Thymus (tissue), 11 donors: ENCODE measurements around the gene SPSB4. TPM values are rescaled to one million over a fixed set of nuclear protein-coding genes. Genes with fewer than 3 reads are reported as not detected.

Experiments
- DNase-seq, 9 donors: peaks; one replicate each; pipeline ENCODE4 v3.0.0-alpha.2; 2013; ENCODE audit warnings: low spot score in 9 of 9, low read depth in 6 of 9, missing footprints in 1 of 9
- H3K27ac ChIP-seq, 2 donors: one replicate each; pipeline ENCODE4 v1.5.1; 2013; ENCODE audit warnings: control low read depth in 1 of 2, low read depth in 1 of 2, low read length in 1 of 2, mild to moderate bottlenecking in 1 of 2, moderate library complexity in 1 of 2
- H3K27me3 ChIP-seq, 2 donors: one replicate each; pipeline ENCODE4 v1.5.1; 2013; ENCODE audit warnings: low read length in 1 of 2; ENCODE audit not compliant: control insufficient read depth in 2 of 2, insufficient read depth in 1 of 2
- H3K36me3 ChIP-seq, 2 donors: one replicate each; pipeline ENCODE4 v1.5.1; 2013; ENCODE audit warnings: low read length in 1 of 2, mild to moderate bottlenecking in 1 of 2, moderate library complexity in 1 of 2; ENCODE audit not compliant: control insufficient read depth in 2 of 2, insufficient read depth in 2 of 2
- H3K4me1 ChIP-seq, 2 donors: one replicate each; pipeline ENCODE4 v1.5.1; 2013; ENCODE audit warnings: low read length in 2 of 2; ENCODE audit not compliant: control insufficient read depth in 2 of 2, insufficient read depth in 2 of 2
- H3K4me3 ChIP-seq, 2 donors: one replicate each; pipeline ENCODE4 v1.5.1; 2013; ENCODE audit warnings: low read length in 2 of 2, control low read depth in 1 of 2, mild to moderate bottlenecking in 1 of 2
- H3K9me3 ChIP-seq, 2 donors: one replicate each; pipeline ENCODE4 v1.5.1; 2013; ENCODE audit warnings: low read length in 1 of 2, mild to moderate bottlenecking in 1 of 2; ENCODE audit not compliant: control insufficient read depth in 2 of 2, insufficient read depth in 1 of 2
- WGBS: extraction: QIAGEN DNeasy Blood & Tissue Kit; methylation state at CpG from one replicate; pipeline ENCODE4 v1.1.7; 2013; 5-methylcytosine and 5-hydroxymethylcytosine counted together
- polyA plus RNA-seq: library from polyadenylated mRNA; stranded (reverse); fragments of 200-250 nt; gene quantifications from one replicate; pipeline ENCODE4 v1.2.3, GENCODE V29; 2013
- total RNA-seq: library from RNA; stranded (reverse); fragments of 120-200 nt; gene quantifications from one replicate; pipeline ENCODE4 v1.2.4, GENCODE V29; 2013
- donor health status: healthy.

Gene SPSB4
- total and polyA plus RNA-seq, 2 donors, result 0.30 to 0.47 TPM

DNA sequence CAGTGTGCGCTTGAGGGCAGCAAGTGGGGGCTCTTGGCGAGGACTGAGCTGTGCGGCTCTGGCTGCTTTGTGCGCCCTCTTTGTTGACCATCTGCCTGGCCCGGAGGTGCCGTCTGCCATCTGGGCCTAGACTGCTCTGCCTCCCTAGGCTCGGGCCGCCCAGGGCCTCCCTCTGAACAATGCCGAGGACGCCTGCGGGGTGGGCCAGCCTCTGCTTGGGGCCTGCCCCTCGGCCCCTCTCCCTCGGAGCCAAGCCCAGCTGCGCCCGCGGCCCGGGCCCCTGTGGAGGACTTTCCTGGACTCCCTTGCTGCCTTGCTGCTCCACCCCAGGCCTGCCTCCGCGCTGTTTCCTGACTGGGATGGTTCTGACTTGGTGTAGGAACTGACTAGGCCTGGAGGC, 31.9 kb upstream of the SPSB4 start:
- H3K27ac ChIP-seq, result no peak overlapping the region
- no peaks in the 10 kb centered on the region for H3K36me3 ChIP-seq
- H3K4me3 ChIP-seq, result no peak overlapping the region
- no peak for DNase-seq
- no peaks in the 10 kb centered on the region for H3K27me3 ChIP-seq
- H3K9me3 ChIP-seq, result peaks cover 0 to 3% of the 10 kb centered on the region in 2 donors
- WGBS, result 98% methylated on average over 19 of the region's 19 CpGs
- no peaks in the 10 kb centered on the region for H3K4me1 ChIP-seq

GRCh38 chr3:141020143-141020830, 30.9 kb upstream of the SPSB4 start:
- Histone ChIP-seq H3K27ac (no peak overlapping the region), H3K36me3 (no peaks in the 10 kb centered on the region), H3K9me3 (peaks cover 0 to 3% of the 10 kb centered on the region in 2 donors), H3K27me3 (no peaks in the 10 kb centered on the region), H3K4me3 (no peak overlapping the region), H3K4me1 (no peaks in the 10 kb centered on the region)
- 98% methylated on average over 5 of the region's 5 CpGs for WGBS
- no peak for DNase-seq

GRCh38 chr3:141021261-141021660, 29.9 kb upstream of the SPSB4 start:
- Histone ChIP-seq H3K4me3 (no peak overlapping the region), H3K36me3 (no peaks in the 10 kb centered on the region), H3K4me1 (no peaks in the 10 kb centered on the region), H3K9me3 (peaks cover 0 to 3% of the 10 kb centered on the region in 2 donors), H3K27me3 (no peaks in the 10 kb centered on the region), H3K27ac (no peak overlapping the region)
- 98% methylated on average over 4 of the region's 4 CpGs for WGBS
- DNase-seq, result no peak

GRCh38 chr3:141030296-141030695, 20.9 kb upstream of the SPSB4 start:
- DNase-seq, result no peak
- Histone ChIP-seq H3K27me3 (no peaks in the 10 kb centered on the region), H3K36me3 (no peaks in the 10 kb centered on the region), H3K9me3 (no peaks in the 10 kb centered on the region), H3K4me3 (no peak overlapping the region), H3K4me1 (no peaks in the 10 kb centered on the region), H3K27ac (no peak overlapping the region)
- WGBS, result 98% methylated on average over 22 of the region's 22 CpGs

- H3K9me3 ChIP-seq, result no peaks in the 10 kb centered on the region
- H3K27me3 ChIP-seq, result no peaks in the 10 kb centered on the region
- H3K36me3 ChIP-seq, result no peaks in the 10 kb centered on the region
- DNase-seq, result no peak
- no peak overlapping the region for H3K4me3 ChIP-seq
- no peak overlapping the region for H3K27ac ChIP-seq
- no peaks in the 10 kb centered on the region for H3K4me1 ChIP-seq
- WGBS, result 86% methylated on average over 5 of the region's 5 CpGs
These were observed 11.6 kb upstream of the SPSB4 start for GRCh38 chr3:141039589-141039988.

DNA sequence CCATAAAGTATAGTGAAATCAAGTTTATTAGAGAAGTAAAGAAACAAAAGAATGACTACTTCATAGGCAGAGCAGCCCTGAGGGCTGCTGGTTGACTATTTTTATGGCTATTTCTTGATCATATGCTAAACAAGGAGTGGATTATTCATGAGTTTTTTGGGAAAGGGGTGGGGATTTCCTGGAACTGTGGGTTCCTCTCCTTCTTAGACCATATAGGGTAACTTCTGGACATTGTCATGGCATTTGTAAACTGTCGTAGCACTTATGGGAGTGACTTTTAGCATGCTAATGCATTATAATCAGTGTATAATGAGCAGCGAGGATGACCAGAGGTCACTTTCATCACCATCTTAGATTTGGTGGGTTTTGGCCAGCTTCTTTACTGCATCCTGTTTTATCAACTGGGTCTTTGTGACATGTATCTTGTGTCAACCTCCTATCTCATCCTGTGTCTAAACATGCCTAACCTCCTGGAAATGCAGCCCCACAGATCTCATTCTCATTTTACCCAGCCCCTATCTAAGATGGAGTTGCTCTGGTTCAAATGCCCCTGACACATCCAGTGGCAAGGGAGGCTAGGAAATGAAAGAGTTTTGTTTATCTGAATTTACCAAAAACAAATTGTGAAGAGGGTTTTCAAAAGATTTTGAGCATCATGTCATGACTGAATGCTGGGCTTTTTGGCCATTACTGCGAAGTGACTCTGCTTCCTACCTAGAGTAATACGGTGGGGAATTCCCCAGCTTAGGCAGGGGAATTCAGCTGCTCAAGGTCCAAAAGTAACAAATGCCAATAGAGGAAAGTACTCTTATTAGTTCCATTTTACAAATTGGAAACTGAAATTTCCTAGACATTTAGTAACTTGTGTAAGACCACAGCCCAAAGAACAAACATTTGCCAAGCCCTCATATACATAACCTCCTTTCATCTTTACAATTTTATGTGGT, 6.2 kb upstream of the SPSB4 start:
- Histone ChIP-seq H3K9me3 (no peaks in the 10 kb centered on the region), H3K4me3 (no peak overlapping the region), H3K27ac (no peak overlapping the region), H3K27me3 (peaks cover 0 to 25% of the 10 kb centered on the region in 2 donors), H3K36me3 (no peaks in the 10 kb centered on the region), H3K4me1 (no peaks in the 10 kb centered on the region)
- no peak for DNase-seq
- whole genome bisulfite sequencing, result 94% methylated on average over 4 of the region's 4 CpGs

- 89% methylated on average over 1 of the region's 1 CpG for WGBS
- Histone ChIP-seq H3K9me3 (no peaks in the 10 kb centered on the region), H3K4me1 (peaks cover 0 to 2% of the 10 kb centered on the region in 2 donors), H3K36me3 (no peaks in the 10 kb centered on the region), H3K4me3 (no peak overlapping the region), H3K27ac (no peak overlapping the region), H3K27me3 (peaks cover 0 to 34% of the 10 kb centered on the region in 2 donors)
- no peak for DNase-seq
These were observed 5.3 kb upstream of the SPSB4 start for GRCh38 chr3:141045849-141046248.

GRCh38 chr3:141047168-141047567, 4.0 kb upstream of the SPSB4 start:
- Histone ChIP-seq H3K27me3 (peaks cover 3 to 47% of the 10 kb centered on the region in 2 donors), H3K4me3 (no peak overlapping the region), H3K36me3 (no peaks in the 10 kb centered on the region), H3K4me1 (peaks cover 9% of the 10 kb centered on the region in 2 donors), H3K27ac (no peak overlapping the region), H3K9me3 (no peaks in the 10 kb centered on the region)
- DNase-seq, result no peak
- WGBS, result 94% methylated on average over 1 of the region's 1 CpG

- 42% methylated on average over 2 of the region's 2 CpGs for WGBS
- Histone ChIP-seq H3K36me3 (no peaks in the 10 kb centered on the region), H3K27me3 (peaks cover 9 to 67% of the 10 kb centered on the region in 2 donors)
These were observed 1.5 kb upstream of the SPSB4 start for GRCh38 chr3:141049681-141050080.

More at GRCh38 chr3:141049681-141050080, 1.5 kb upstream of the SPSB4 start:
- peaks cover 10 to 15% of the 10 kb centered on the region in 2 donors for H3K4me1 ChIP-seq
- H3K27ac ChIP-seq, result no peak overlapping the region
- DNase-seq, result peak in 1 of 9 donors; percentile 15
- no peaks in the 10 kb centered on the region for H3K9me3 ChIP-seq
- H3K4me3 ChIP-seq, result no peak overlapping the region
